Skeletal muscle satellite cell (primary cell): Measurements from ENCODE around the gene CCDC148.
"Not testable (repeated sequence)": the region's sequence is repeated elsewhere in the genome, so short reads cannot be mapped to it uniquely, and the experiment has no call there.

Source experiments
- H3K27me3 ChIP-seq: 2 replicates; pipeline ENCODE4 v1.7.0; 2013; ENCODE audit warnings: low read length; ENCODE audit not compliant: control insufficient read depth, insufficient read depth
- H3K36me3 ChIP-seq: 2 replicates; pipeline ENCODE4 v1.7.0; 2013; ENCODE audit warnings: mild to moderate bottlenecking, control low read depth, low read length; ENCODE audit not compliant: insufficient read depth
- H3K4me1 ChIP-seq: 2 replicates; pipeline ENCODE4 v1.7.0; 2013; ENCODE audit warnings: low read length; ENCODE audit not compliant: control insufficient read depth, insufficient read depth
- H3K4me2 ChIP-seq: 2 replicates; pipeline ENCODE4 v1.7.0; 2013; ENCODE audit warnings: mild to moderate bottlenecking, low read length
- H3K4me3 ChIP-seq: 2 replicates; pipeline ENCODE4 v1.7.0; 2013; ENCODE audit warnings: low read length
- H3K9ac ChIP-seq: 2 replicates; pipeline ENCODE4 v1.7.0; 2013; ENCODE audit warnings: mild to moderate bottlenecking, low read depth, low read length, moderate library complexity
- H3K9me3 ChIP-seq: replicated peaks from 2 replicates; pipeline ENCODE4 v1.7.0; 2013; ENCODE audit warnings: mild to moderate bottlenecking, control low read depth, low read length

CCDC148 gene

DNA sequence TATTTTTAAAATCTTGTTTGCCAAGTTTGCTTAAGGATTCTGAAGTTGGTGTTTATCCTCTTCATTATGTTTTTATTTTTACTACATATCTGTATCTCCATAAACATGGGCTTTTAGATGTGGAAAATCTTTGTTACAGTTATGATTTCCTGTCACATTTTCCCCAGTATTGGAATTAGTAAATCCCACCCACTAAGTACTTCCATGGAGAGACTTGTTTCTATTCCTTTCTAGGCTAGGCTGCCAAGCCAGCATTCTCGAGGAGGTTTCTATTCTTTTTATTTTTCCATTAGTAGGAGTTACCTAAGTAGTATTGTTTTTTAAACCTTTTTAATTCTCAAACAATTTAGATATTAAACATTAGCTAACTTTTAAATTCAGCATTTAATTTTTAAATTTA is 22.3 kb upstream of the CCDC148 start:
- no peak overlapping the region for H3K4me3 ChIP-seq
- H3K36me3 ChIP-seq: peaks cover 6% of the 10 kb centered on the region
- H3K4me1 ChIP-seq: peaks cover 9% of the 10 kb centered on the region
- no peak overlapping the region for H3K9ac ChIP-seq
- no peak overlapping the region for H3K4me2 ChIP-seq
- no peaks in the 10 kb centered on the region for H3K27me3 ChIP-seq
- no peaks in the 10 kb centered on the region for H3K9me3 ChIP-seq

DNA sequence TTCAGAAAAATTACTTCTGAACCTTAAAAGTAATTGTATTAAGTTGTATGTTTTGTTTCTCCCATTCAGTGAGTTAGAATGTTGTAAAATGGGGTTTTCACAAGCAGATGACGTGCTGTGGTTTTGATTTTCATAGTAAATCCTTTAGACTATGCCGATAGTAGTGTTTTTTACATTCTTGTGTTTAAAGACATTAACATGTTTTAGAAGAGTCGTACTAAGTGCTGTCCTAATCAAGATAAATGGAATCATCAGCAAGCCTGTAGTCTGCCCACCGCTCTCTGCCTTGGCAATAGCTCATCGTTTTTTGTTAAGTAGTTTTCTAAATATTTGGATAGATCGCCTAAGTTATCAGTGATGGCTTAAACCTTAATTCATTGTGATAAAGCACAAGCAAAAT is 21.7 kb upstream of the CCDC148 start:
- no peaks in the 10 kb centered on the region for H3K27me3 ChIP-seq
- peaks cover 6% of the 10 kb centered on the region for H3K36me3 ChIP-seq
- H3K4me3 ChIP-seq: no peak overlapping the region
- H3K9ac ChIP-seq: no peak overlapping the region
- H3K4me1 ChIP-seq: peaks cover 9% of the 10 kb centered on the region
- no peak overlapping the region for H3K4me2 ChIP-seq
- H3K9me3 ChIP-seq: no peaks in the 10 kb centered on the region

- H3K4me1 ChIP-seq: peaks cover 4% of the 10 kb centered on the region
- H3K36me3 ChIP-seq: peaks cover 6% of the 10 kb centered on the region
- H3K4me3 ChIP-seq: no peak overlapping the region
- no peak overlapping the region for H3K9ac ChIP-seq
- H3K27me3 ChIP-seq: no peaks in the 10 kb centered on the region
- H3K4me2 ChIP-seq: no peak overlapping the region
- no peaks in the 10 kb centered on the region for H3K9me3 ChIP-seq
These were observed 20.6 kb upstream of the CCDC148 start for GRCh38 chr2:158477202-158477601.

DNA sequence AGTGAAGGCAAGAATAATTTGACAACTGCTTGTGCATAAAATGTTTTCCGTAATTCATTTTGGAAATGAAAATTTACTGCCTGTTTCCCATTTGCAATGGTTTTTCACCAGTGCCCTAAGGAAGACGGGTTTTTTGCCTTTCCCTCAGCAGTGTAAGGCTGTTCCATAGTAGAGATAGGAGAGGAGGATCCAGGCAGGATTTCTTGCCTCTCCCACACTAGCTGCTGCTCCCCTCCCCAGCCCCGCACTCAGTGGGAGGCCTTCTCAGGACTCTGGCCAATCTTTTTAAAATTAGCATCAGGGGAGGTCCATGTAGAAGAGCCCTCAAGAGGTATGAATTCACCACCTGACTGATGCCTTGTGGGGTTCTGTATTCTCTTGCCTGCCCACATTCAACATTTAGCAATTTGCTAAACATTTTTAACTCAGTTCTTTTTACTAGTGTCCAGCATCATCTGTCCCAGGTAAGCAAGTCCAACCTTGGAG is 18.0 kb upstream of the CCDC148 start:
- not testable (repeated sequence) for H3K9me3 ChIP-seq, H3K4me3 ChIP-seq, H3K36me3 ChIP-seq, H3K4me2 ChIP-seq, H3K4me1 ChIP-seq, H3K9ac ChIP-seq, H3K27me3 ChIP-seq

DNA sequence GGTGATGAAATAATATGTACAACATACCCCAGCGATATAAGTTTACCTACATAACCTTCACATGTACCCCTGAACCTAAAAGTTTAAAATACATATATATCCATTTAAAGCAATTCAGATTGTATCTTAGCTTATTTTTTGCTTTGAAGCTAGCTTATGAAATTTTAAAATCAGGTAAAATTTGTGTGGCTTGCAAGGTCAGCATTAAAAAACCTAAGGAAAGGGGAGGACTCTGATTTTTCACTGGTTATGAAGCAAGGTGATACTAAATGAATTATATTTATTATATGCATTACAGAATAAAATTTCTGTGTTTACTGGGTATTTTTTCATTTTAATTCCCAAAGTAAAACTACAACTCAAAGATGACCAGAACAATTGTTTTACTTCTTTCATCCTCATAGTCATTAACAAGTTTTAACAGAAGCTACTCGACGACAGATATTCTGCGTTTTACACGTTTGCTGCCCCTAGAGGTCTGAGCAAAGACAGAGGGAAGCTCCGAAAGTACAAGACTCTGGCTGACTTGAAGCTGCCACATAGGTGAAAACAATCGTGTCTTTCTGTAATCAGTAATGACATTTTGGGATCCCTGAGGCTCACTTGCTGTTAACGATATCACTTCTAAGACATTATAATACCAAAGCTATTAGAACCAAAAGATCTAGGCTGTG is 17.3 kb upstream of the CCDC148 start:
- H3K4me3 ChIP-seq: no peak overlapping the region
- H3K9ac ChIP-seq: no peak overlapping the region
- H3K36me3 ChIP-seq: peaks cover 6% of the 10 kb centered on the region
- H3K9me3 ChIP-seq: no peaks in the 10 kb centered on the region
- peaks cover 4% of the 10 kb centered on the region for H3K4me1 ChIP-seq
- no peaks in the 10 kb centered on the region for H3K27me3 ChIP-seq
- H3K4me2 ChIP-seq: no peak overlapping the region

DNA sequence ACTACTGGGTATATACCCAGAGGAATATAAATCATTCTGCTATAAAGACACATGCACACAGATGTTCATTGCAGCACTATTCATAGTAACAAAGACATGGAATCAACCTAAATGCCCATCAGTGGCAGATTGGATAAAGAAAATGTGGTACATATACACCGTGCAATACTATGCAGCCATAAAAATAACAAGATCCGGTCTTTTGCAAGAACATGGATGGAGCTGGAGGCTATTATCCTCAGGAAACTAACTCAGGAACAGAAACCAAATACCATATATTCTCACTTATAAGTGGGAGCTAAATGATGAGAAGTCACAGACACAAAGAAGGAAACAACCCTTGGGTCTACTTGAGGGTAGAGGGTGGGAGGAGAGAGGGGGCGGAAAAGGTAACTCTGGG is 16.7 kb upstream of the CCDC148 start:
- H3K27me3 ChIP-seq, H3K36me3 ChIP-seq, H3K9ac ChIP-seq, H3K9me3 ChIP-seq, H3K4me3 ChIP-seq, H3K4me1 ChIP-seq, H3K4me2 ChIP-seq: not testable (repeated sequence)

- not testable (repeated sequence) for H3K4me3 ChIP-seq
These were observed 16.3 kb upstream of the CCDC148 start for GRCh38 chr2:158472829-158473228.

GRCh38 chr2:158467248-158467647 is 10.7 kb upstream of the CCDC148 start:
- no peaks in the 10 kb centered on the region for H3K36me3 ChIP-seq
- H3K4me3 ChIP-seq: no peak overlapping the region
- no peaks in the 10 kb centered on the region for H3K4me1 ChIP-seq

More at GRCh38 chr2:158472829-158473228, 16.3 kb upstream of the CCDC148 start:
- H3K27me3 ChIP-seq, H3K9me3 ChIP-seq, H3K4me2 ChIP-seq, H3K4me1 ChIP-seq, H3K9ac ChIP-seq, H3K36me3 ChIP-seq: not testable (repeated sequence)

GRCh38 chr2:158464426-158465281 is 8.1 kb upstream of the CCDC148 start:
- no peak overlapping the region for H3K9ac ChIP-seq
- no peak overlapping the region for H3K4me3 ChIP-seq
- H3K27me3 ChIP-seq: no peaks in the 10 kb centered on the region
- H3K4me1 ChIP-seq: peaks cover 2% of the 10 kb centered on the region
- no peak overlapping the region for H3K4me2 ChIP-seq
- H3K9me3 ChIP-seq: no peaks in the 10 kb centered on the region
- no peaks in the 10 kb centered on the region for H3K36me3 ChIP-seq

More at GRCh38 chr2:158467248-158467647, 10.7 kb upstream of the CCDC148 start:
- H3K9ac ChIP-seq: no peak overlapping the region
- H3K27me3 ChIP-seq: no peaks in the 10 kb centered on the region
- no peak overlapping the region for H3K4me2 ChIP-seq
- no peaks in the 10 kb centered on the region for H3K9me3 ChIP-seq

DNA sequence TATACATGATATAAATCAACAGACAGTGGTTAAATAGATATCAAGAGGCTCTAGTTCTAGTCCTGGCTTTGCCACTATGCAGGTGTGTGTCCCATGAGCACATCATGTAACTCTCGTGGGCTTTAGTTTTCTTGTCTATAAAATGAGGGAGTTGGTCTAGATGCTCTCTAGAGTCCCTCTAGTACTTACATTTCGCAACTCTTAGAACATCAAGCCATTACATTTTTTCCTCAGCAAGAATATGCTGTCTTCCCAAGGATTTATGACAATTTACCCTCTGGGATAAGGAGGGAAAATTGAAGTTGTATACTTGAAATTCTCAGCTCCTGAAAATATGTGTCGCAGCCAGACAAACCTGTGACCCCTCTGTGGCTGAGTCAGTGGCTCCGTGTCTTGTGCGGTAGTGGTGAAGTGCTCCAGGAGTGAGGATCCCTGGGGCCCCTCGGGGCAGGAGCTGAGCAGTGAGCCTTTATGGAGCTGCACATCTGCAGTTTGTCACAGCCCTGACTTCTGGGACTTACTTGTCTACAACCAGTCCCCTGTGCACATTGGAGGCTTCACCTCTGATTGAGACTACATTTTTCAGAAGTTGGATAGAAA is 7.0 kb upstream of the CCDC148 start:
- no peak overlapping the region for H3K4me3 ChIP-seq
- H3K4me1 ChIP-seq: peaks cover 12% of the 10 kb centered on the region
- H3K9me3 ChIP-seq: no peaks in the 10 kb centered on the region
- no peaks in the 10 kb centered on the region for H3K36me3 ChIP-seq
- H3K27me3 ChIP-seq: no peaks in the 10 kb centered on the region
- no peak overlapping the region for H3K4me2 ChIP-seq
- H3K9ac ChIP-seq: no peak overlapping the region

DNA sequence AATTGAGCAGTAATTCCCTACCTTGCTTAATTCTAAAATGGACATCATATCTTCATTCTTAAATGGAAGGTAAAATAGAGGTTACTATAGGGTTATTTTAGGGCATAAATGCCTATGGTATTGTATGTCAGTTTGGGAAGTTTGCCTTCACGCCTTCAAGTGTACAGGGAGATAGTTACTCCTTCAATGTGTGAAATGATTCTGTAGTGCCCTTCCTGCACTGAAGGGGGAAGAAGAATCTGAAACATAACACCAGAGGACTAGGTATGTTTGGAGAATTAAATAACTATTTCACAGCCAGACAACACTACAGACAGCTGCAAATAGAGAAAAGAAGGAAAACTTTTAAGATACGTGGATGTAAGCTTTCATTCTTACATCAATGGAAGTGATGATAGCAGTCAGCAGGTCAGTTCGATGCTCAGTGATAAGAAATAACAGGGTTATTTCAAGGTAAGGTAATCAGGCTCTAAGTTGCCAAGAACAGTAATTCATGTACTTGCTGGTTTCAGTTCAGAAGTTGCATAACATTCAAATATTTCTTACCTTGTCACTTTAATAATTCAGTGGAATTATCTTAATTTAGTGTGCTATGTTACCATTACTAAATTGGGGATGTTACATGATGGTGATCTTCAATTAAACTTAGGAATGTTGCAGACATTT is 4.2 kb upstream of the CCDC148 start:
- Histone ChIP-seq H3K27me3 (no peaks in the 10 kb centered on the region), H3K4me2 (no peak overlapping the region), H3K9ac (no peak overlapping the region), H3K36me3 (no peaks in the 10 kb centered on the region), H3K4me3 (no peak overlapping the region), H3K4me1 (peaks cover 19% of the 10 kb centered on the region), H3K9me3 (no peaks in the 10 kb centered on the region)
